T-helper 22 cell (primary cell): ENCODE data around the gene TAF5L.
A peak's percentile ranks its signal among the peaks of the same experiment; 100 is the strongest.
"Not testable (repeated sequence)": the region's sequence is repeated elsewhere in the genome, so short reads cannot be mapped to it uniquely, and the experiment has no call there.

Source experiments
- DNase-seq: peaks from one replicate; pipeline ENCODE4 v3.0.0-alpha.2; 2020; ENCODE audit warnings: low read depth

TAF5L gene

DNA sequence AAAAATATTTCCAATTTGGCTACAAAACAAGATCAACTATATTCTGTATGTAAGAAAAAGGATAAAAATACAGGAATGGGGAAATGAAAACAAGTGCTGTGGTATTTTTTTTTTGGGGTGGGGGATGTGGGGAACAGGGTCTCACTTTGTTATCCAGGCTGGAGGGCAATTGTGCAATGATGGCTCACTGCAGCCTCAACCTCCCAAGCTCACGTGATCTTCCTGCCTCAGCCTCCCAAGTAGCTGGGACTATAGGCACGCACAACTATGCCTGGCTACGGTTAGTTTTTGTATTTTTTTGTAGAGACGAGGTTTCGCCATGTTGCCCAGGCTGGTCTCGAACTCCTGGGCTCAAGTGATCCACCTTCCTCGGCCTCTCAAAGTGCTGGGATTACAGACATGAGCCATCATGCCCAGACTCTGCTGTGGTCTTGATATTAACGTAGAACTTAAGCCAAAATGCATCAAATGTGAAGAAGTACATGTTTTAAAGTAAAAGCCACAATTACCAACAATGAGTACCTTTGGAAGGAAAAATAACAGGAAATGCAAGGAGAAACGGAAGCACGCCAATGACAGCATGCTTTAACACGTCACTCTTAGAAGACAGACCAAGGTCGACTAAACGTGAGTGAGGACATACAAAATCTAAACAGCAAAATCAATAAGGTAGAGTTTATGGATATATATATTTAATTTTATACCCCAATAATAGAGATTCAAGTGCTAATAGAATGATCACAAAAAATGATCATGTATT lies 58.6 kb downstream of the TAF5L start:
- no peak for DNase-seq

DNA sequence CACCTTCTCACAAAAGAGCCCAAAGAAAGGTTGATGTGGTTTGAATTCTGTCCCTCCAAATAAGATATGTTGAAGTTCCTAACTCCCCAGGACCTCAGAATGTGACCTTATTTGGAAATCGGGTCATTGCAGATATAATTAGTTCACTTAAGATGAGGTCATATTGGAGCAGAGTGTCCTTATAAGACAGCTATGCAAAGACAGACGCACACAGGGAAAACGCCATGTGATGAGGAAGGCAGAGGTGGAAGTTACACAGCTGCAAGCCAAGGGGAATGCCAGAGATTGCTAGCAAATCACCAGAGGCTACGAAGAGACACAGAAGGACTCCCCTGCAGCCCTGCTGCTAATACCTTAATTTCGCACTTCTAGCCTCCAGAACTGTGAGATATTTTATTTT lies 62.2 kb downstream of the TAF5L start:
- DNase-seq: no peak

DNA sequence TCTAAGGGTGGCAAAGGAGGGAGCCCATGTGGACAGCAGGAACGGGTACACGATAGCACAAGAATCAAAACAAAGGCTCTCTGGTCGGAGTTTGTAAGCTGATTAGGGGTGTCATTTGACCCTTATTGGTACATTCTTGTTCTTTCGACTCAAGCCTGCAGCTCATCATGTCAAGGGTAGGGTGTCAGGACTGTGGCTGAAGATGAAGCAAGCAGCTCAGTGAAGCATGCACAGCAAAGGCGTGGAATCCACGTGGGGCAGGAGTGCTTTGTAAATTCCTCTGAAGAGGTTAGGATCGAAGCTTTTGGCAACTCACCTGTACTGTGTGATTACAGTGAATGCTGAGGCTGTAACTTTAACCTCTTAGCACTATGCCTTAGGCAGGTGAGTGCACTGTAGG lies 62.7 kb downstream of the TAF5L start:
- DNase-seq: no peak

DNA sequence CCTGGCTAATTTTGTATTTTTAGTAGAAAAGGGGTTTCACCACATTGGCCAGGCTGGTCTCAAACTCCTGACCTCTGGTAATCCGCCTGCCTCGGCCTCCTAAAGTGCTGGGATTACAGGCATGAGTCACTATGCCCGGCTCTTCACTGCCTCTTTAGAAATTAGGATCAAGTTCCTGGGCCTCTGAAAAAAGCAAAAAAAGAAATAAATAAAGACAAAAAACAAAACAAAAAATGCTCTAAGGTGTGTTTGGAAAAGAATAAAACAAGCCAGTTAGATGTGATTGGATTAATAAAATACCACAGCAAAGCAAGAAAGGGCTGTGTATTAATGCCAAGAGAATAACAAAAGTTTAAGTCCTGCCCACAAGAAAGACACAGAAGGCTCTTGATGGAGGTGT lies 63.2 kb downstream of the TAF5L start:
- no peak for DNase-seq

DNA sequence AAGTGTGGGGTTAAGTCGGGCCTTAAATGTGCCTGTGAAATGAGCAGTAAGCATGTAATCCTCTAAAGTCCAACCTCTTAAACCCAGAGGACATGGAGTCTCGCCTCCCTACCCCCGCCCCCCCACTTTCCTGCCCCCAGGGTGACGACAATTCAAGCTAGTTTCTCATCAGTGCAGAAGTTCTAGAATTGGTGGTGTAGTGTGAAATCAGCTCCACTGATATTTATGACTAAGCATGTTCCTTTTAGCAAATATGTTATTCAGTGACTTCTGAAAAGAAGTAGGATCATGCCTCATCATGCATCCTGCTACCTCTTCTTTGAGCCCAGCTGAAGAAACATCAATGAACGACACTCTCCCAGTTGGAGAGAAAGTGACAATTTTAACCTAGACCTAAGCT lies 64.8 kb downstream of the TAF5L start:
- no peak for DNase-seq

DNA sequence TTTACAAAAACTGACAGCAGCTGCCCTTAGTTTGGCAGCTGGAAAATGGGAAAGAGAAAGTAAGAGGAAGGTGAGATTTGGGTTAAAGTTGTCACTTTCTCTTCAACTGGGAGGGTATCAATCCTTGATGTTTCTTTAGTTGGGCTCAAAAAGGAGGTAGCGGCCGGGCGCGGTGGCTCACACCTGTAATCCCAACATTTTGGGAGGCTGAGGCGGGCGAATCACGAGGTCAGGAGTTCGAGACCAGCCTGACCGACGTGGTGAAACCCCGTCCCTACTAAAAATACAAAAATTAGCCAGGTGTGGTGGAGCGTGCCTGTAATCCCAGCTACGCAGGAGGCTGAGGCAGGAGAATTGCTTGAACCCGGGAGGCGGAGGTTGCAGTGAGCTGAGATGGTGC lies 65.8 kb downstream of the TAF5L start:
- not testable (repeated sequence) for DNase-seq

DNA sequence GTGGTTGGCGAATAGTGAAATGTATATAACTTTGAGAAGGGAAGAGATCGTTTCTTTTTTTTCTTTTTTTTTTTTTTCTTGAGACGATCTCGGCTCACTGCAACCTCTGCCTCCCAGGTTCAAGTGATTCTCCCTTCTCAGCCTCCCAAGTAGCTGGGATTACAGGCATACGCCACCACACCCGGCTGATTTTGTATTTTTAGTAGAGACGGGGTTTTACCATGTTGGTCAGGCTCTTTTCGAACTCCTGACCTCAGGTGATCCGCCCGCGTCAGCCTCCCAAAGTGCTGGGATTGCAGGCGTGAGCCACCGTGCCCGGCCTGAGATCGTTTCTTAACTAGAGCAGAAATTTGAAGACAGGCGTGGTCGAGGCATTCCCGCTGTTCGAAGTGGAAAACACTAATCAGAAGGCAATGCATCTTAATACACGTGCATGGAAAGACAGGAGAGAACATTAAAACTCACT lies 66.6 kb downstream of the TAF5L start:
- not testable (repeated sequence) for DNase-seq

DNA sequence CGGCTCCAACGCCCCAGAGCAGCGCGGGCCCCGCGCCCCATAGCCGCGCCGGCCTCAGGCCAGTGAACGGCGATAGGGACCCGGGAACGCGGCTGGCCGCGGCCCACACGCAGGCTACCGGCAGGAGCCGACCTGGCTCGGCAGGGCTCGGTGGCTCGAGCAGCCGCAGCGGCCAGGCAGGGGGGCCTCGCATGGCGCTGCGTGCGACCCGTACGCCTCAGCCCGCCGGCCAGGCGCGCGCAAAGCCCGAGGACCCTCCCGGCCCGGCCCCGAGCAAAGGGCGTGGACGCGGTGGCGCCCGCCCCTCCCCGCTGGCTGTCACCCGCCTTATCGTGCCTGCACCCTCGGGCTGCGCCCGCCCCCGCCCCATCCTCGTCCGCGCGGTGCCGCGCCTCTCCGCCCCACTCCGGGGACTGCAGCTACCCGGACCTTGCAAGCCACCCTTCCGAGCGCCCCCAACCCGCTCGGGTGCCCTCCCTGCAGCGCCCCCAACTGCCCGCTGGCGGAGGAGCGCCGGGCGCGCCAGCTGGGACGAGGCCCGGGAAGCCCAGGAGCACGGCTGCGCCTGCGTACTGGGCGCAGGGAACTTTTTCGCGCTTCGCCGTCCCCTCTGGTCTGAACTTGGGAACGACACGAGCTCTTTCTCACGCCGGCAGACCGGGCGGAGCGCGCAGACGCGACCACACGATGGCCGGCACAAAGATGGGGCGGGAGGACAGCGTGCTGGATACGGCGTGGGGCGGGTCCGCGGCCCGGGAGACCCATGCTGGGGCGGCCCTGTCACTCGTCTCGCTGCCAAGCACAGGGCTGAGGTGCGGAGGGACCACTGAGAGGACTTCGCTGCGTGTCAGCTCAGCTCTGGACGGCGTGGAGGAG lies 67.2 kb downstream of the TAF5L start, which contains the start of gene ABCB10:
TSS of gene ABCB10 (minus strand) at position 248 of the 876 bp plus-strand sequence. CDS start at position 193, 55 bp downstream.
- peak; percentile 71 for DNase-seq

DNA sequence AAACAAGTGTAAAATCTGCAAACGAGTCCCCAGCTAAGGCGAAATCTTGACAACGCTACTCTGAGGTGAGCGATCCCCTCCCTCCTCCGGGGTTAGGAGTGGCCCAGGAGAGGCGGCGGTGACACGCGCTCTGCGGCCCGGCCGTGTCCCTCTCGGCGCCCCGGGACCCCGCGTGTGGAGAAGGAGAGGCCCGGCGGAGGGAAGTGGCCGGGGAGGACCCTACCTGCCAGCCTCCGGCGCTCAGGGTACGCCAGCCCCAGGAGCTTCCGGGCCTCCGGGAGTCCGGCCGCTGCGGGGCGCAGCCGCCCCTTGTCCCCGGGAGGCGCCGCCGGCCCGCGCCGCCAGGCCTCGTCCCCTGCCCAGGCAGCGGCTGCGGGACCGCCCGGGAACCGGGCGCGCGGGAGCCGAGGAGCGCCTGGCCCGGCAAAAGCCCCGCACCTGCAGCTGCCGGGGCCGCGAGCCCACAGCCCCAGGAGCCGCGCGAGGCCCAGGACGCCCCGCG lies 68.0 kb downstream of the TAF5L start:
- peak; percentile 2 for DNase-seq

DNA sequence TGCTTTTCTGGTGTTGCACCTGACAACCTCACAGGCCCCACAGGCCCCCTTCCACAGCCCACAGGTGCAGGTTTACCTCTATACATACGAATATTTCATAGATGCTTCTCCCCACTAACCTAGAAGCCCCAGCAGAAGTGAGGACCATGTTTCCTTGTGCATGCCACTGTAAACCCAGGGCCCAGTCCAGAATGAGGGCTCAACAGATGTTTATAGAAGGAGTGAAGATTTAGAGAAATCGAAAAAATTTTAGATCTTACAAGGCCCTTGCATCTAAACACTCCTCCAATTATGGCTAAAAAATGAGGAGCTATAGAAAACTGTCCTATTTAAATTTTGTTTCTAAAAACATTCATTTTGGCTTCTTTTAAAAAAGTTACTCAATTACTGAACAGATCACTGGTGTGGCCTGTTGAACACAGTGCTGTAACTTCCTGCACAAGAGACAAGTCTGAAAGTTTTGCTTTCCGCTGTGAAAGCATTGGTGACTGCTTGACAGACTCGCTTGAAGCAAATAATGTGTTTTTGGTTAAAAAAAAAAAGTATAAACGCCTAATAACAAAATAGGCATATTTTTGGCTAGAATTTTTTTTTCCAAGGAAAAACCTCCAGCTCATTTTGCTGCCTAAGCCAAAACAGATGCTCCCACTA lies 68.6 kb downstream of the TAF5L start:
- DNase-seq: no peak

DNA sequence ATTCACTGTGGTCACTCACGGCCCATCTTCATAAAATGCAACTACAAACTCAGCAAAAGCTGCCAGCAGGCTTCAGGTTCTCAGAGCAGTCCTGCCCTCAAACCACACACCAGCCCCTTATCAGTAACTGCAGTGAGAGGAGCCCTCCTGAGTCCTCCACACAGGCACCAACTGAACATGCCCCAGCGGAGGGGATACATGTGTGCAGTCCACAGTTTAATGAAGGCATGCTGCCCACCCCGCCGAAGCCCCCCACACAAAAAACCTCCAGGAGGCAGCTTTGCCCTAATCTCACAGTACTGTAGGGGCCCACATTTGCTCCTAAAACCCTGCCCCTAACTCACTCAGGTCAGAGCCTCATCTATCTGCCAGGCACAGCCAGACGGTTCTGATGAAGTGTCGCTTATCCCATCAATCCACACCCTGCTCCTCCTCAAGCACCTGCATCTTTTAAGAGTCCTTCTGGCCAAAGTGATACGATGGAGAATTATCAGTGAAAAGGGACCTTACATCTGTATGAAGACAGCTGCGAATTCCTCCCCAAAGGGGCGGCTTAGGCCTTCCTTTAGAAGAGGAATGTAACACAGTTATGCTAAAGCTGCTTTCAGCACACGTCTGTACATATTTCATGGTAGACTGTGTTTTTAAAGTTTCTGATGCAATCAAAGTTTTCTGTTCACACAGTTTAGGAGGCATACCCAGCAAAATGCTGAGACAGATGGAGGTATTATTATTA lies 70.9 kb downstream of the TAF5L start:
- DNase-seq: no peak

DNA sequence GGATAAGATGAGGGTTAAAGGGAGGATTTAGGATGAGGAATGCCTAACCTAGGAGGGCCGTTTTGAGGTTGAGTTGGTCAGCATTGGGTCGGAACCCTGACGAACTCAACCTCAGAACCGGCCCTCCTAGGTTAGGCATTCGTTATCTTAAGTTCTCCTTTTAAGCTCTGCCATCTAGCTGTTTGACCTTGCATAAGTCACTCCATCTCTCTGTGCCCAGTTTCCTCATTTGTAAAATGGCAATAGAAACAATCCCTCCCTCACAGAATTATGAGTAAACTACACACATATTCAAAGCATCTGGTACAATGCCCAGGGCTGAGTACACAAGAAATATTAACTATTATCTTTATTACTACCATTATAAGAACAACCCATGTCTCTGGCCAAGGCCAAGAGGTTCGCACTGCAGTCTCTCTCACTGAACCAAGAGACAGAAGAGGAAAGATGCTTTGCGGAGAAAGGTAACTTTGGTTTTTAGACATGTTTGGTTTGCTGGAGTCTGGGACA lies 72.2 kb downstream of the TAF5L start:
- no peak for DNase-seq

DNA sequence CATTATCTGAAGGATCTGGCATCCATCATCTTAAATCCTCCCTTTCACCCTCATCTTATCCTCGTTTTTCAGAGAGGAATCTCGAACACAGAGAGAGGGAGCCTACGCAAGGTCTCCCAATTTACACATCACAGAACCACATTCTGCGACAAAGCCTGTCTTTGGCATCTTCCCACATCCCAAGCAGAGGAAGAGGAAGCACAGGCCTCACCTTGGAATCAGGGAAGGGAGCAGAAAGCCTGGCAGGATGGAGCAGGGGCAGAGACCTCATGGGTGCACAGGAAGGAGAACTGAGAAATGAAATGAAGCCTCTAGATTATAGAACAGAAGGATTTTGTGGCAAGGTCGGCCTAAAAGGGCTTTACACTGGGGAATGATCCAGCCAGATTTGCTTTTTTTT lies 73.2 kb downstream of the TAF5L start:
- DNase-seq: no peak

DNA sequence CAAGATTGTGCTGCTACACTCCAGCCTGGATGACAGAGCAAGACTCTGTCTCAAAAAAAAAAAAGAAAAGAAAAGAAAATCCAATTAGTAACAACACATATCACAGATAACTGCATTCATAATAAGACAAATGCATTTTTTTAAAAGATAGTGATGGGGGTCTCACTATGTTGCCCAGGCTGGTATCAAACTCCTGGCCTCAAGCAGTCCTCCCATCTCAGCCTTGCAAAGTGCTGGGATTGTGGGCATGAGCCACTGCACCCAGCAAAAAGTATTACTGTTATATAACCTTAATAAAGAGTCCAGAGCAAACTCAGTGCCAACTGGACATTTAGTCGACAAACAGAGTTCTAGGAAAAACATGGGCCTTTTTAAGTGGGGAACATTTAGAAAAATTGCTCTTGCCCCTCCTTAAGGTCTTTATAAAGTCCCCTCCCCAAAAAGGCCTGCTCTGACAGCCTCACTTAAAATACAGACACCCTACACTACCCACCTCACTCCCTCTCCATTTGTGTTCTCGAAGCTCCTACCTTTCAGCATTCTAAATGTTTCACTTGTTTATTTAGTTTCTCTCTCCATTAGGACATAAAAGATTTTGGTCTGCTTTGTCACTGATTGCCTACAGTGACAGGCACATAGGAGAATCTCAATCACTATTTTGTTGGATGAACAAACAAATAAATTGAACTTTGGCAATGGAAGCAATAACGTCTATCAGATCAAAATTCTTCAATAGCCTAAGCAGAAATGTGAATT lies 74.9 kb downstream of the TAF5L start:
- no peak for DNase-seq

DNA sequence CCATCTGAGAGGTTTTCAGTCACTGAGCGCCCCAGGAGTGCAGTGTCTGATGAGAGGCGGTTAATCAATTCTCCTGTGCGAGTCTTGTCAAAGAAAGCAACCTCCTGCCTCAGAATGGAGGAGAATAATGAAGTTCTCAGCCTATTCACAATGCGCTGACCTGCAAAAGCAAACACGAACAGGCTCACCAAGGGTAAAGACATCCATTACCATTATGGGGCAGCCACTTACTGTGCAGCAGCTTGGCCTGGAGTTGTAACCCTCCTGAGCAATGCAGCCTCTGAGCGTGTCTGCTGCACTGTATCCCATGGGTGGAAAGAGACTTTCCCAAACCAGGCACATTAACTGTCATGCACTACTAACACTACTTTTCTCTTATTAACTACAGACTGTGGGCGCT lies 78.4 kb downstream of the TAF5L start:
- DNase-seq: no peak

DNA sequence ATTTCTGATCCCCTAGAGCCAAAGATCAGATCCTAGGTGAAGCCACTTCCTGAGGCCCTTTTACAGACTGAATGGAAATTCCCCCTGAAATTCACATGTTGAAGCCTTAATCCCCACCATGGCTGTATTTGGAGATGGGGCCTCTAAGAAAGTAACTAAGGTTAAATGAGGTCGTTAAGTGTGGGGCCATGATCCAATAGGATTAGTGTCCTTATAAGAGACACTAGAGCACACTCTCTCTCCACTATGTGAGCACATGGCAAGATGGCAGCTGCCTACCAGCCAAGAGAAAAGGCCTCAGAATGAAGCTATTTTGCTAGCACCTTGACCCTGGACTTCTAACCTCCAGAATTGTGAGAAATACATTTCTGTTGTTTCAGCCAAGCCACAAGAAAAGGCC lies 81.3 kb downstream of the TAF5L start:
- DNase-seq: no peak
